Measurements from ENCODE around the gene SPEN.
A peak's percentile ranks its signal among the peaks of the same experiment; 100 is the strongest.
"Not testable (repeated sequence)": the region's sequence is repeated elsewhere in the genome, so short reads cannot be mapped to it uniquely, and the experiment has no call there.

The SPEN gene

GRCh38 chr1:15833842-15834405 is 13.6 kb upstream of the SPEN start:
- no peak for DNase-seq (ENCODE audit: low spot score)

DNA sequence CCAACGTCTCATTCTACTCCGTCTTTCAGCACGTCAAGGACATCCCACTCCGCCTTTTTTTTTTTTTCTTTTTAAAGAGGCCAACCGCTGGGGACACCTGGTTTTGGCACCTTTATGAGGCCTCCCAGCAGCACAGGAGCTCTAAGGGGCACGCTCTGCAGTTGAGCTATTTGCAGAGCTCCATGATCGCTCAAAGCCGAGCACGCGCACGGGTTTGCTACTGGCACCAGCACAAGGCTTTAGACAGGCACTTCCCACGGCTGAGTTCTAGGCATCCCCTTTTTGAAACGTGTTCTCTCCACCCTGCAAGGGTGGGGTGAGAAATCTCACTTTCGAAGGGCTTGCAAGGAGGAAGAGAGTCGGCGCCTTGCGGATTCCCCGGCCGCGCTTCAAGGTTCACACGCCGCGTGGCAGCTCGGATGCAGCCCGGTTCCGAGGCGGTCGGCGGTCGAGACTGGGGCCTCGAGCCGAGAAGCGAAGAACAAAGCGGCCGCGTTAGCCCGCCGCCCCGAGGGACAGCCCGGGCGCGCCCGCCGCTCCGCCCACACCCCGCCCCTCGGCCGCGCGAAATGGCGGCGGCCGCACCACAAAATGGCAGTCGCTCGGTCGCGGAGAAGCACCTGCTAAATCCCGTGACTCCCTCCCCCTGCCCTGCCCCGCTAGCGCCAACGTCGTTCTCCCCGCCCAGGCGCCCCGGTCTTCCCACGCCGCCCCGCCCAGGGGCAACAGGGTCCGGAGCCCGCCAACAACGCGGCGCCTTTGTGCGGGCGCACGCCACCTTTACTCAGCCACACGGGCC is 12.9 kb upstream of the SPEN start:
- DNase-seq (ENCODE audit: low spot score) = peak; percentile 87

DNA sequence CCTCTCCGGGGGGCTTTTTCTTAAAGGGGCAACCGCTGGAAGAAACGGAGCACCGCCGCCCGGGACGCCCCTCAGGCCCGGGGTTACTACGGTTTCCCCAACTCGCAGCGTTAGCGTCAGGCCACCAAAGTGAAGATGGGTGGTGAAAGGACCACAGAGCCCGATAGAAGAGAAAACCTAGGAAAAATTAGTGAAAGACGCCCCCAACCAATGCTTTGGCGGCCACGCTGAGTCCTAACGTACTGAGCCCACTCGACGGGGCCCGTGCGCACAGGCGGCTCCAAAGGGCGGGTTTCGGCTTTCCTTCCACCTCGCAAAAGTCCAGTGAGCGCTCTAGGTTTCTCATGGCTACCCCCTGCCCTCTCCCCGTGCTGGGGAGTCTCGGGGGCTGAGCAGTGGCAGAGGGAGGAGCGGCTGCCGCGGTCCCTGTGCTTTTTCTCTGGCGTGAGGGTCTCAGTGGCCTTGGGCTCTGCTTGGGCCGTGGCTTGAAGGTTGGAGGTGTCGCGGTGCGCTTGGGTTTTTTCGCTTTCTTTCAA is 12.2 kb upstream of the SPEN start:
- no peak for DNase-seq (ENCODE audit: low spot score)

DNA sequence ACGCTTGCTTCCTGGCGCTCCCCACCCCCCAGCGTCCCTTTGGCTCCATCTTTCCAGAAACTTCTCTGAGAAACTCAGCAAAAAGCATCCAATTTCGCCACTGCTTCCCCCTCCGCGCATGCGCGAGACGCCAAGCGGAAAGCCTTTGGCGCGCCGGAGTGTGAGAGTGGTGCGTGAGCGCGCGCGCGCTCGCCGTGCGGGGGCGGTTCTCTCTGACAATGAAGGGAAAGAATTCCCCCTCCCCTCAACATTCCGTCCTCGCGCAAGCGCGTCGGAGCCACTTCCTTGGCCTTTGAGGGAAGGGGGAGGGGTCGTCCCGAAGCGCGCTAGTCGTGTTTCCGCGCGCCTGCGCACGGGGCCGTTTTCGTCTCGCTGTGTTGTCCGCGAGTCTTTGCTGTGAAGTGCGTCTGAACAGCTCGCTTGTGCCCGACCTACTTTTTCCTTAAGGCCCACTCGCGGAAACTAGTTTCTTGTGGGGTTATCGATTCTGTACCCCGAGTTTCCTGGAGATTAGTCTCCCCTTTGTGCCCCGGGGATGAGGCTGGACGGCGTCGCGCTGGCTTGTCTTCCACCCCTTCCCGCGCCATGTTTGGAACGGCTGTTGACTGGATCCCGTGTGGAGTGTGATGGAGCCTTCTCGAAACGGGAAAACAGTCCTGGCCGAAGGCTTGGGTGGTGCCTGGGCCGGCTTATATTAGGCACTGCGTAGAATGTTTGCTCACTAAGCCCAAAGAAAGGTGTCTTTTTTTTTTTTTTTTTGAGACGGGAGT is 11.6 kb upstream of the SPEN start:
- peak; percentile 99 for DNase-seq (ENCODE audit: low spot score)

GRCh38 chr1:15836511-15836771 is 11.1 kb upstream of the SPEN start:
- not testable (repeated sequence) for DNase-seq (ENCODE audit: low spot score)

- DNase-seq (ENCODE audit: low spot score) = peak; percentile 64
Measured at GRCh38 chr1:15836772-15837669, 10.5 kb upstream of the SPEN start.

- DNase-seq (ENCODE audit: low spot score) = no peak
Measured at GRCh38 chr1:15837931-15838330, 9.6 kb upstream of the SPEN start.

- DNase-seq (ENCODE audit: low spot score) = no peak
Measured at GRCh38 chr1:15838721-15839120, 8.8 kb upstream of the SPEN start.

DNA sequence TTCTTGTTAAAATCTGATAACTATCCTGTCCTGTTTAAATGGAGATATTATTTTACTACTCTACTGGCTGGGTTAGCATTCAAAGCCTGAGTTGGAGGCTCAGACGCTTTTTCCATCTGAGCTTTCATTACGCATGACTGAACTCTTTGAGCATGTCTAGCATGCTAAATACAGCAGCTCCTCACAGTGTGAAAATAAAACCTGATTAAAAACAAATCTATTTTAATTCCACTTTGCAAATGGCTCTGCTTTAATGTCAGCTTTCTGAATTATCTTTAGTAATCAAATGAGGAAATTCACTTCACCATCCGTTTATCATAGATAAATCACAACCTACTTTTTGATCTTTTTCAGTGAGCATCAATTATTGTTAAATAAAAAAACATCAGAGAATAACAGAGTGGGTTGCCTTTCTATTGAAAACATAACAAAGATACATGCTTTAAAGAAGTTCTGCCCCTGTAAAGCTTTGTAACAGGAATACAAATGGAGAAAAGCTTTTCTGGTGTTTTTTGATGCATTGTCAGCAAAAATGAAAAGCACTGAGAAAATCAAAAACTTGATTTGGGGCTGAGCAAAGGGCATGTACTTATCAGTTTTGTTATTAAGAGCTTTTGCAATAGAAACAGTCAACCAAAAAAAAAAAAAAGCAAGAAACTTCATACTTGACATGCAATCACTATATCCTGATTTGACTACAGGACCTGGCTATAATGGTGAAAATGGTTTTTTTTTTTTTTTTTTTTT is 3.5 kb upstream of the SPEN start:
- no peak for DNase-seq (ENCODE audit: low spot score)

DNA sequence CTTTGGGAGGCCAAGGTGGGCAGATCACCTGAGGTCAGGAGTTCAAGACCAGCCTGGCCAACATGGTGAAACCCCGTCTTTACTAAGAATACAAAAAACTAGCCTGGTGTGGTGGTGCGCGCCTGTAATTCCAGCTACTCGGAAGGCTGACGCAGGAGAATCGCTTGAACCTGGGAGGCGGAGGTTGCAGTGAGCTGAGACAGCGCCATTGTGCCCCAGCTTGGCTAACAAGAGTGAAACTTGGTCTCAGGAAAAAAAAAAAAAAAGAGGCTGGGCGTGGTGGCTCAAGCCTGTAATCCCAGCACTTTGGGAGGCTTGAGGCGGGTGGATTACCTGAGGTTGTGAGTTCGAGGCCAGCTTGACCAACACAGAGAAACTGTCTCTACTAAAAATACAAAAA is 1.5 kb upstream of the SPEN start:
- not testable (repeated sequence) for DNase-seq (ENCODE audit: low spot score)

GRCh38 chr1:15847893-15848142 is 311 bp downstream of the SPEN start:
- DNase-seq (ENCODE audit: low spot score) = no peak

GRCh38 chr1:15848143-15848928 is 829 bp downstream of the SPEN start:
- DNase-seq (ENCODE audit: low spot score) = peak; percentile 29

DNA sequence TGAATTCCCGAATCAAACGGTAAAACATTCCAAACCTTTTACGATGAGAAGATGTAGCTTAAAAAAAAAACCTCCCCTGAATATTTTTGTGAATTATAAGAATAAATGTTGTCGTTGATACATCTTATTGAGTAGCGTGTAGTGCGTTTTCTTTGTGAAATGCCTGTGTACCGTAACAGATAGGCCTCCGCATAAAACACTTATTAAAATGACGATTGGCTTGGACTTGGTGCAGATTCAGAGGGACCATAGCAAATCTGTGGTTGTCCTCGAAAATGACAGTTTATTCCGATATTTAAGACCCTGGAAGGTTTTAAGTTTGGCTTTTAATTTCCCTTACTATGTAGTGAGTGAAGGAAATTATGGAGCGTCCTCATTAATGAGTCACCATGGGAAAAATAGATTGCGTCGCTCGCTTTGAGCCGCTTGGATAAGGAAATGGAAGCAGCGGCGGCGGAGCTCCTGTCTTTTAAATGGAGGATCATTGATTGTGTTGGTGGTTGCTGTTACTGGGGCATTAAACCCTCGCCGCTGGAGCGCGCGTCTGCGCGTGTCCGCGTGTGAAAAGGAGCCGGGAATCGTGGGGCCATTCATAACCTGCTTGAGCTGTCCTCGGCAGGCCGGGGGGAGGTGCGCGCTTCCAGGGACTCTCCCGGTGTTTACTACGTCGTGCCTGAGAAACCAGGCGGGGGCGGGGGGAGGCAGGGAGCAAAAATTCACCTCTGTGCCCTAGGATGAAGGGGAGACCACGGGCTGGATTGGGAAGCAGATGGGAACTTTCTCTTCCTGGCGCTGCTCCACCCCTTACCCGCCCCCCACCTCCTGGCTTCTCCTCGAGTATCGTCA is 1.6 kb downstream of the SPEN start:
- peak; percentile 57 for DNase-seq (ENCODE audit: low spot score)

DNA sequence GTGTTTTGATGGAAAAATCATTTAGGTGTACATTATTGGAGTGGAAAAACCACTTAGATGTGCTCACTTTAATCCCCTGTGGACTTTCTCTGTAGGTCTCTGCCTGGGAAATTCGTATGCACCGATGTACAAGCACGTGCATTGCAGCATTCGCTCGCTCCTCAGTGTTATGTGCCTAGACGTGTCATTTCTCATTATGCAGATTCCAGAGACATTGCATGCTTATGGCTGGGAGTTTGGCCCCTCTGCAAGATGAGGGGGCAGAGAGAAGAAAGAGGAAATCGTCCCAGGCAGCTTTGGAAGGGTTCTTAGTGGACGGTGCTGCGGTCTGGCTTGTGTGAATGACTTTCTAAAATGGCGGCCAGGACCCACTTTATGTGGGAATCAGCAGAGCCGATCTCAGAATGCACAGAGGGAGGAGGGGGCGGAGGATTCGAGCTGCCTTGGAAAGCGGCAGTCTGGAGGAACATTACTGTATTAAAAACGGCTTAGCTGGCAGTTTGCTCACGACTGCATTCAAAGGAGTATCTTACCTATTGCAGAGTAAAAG is 2.3 kb downstream of the SPEN start:
- peak; percentile 15 for DNase-seq (ENCODE audit: low spot score)

DNA sequence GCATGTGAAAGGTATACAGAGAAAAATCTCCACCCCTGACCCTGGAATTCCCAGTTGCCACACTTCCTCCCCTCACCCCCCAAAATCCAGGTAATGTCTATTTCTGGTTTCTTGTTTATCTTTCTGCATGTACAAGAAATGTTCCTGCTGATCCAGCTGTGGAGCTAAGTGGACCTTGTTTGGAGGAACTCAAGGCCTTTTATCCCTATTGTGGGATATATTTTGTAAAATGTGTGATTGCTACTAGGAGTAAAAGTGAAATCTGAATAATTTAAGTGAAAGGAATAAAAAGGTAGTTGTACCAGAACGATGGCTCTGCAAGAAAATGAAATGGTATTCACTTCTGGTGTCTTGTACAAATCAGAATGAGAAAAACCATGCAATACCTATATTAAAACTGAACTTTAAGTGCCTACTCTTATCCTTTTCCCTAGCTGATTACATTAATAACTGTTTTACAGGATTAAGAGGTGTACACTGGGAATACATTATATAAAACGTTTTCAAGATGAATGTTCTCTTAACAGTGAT is 3.0 kb downstream of the SPEN start:
- DNase-seq (ENCODE audit: low spot score) = no peak

DNA sequence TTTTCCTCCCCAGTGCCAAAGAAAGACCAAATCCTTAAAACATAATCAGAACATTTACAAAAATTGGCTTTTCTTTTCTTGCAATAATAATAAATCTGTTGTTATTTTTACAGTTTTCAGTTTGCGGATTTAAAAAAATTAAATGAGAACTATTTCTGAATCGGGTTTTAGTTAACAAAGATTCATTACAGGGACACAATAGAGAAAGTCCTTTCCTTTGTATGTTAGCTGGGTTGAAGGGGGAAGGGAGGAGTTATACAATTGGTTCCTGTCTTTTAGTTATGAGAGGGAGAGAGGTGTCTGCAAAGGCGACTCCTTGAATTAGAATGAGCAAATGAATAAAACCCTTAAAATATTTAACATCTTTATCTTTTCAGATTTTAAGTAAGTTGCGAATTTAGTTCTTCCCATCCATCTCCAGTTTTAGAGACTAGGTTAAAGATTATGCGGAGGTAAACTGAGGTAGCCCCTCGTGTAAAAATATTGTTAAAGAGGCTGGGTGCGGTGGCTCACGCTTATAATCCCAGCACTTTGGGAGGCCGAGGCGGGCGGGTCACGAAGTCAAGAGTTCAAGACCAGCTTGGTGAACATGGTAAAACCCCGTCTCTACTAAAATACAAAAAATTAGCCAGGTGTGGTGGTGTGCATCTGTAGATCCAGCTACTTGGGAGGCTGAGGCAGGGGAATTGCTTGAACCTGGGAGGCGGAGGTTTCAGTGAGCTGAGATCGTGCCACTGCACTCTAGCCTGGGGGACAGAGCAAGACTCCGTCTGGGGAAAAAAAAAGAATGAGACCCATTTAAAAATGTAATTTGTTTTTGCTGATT is 3.9 kb downstream of the SPEN start:
- no peak for DNase-seq (ENCODE audit: low spot score)

- DNase-seq (ENCODE audit: low spot score) = no peak
Measured at GRCh38 chr1:15852036-15852827, 4.7 kb downstream of the SPEN start.
